GM19397 (cell line): ENCODE measurements around the gene RRP36.
"Not testable (repeated sequence)": the region's sequence is repeated elsewhere in the genome, so short reads cannot be mapped to it uniquely, and the experiment has no call there.

Source experiments
- ATAC-seq: cut with Tn5 transposase; IDR thresholded peaks from one replicate; pipeline ENCODE4 v1.9.1; 2021; ENCODE audit warnings: mild to moderate bottlenecking, moderate library complexity; ENCODE audit not compliant: unreplicated experiment

Gene RRP36

GRCh38 chr6:43021270-43022047, at the start of gene RRP36:
RRP36 (plus strand) TSS chr6:43021623; CDS start chr6:43021655, 32 bp downstream.
- ATAC-seq = peak; percentile 78

- ATAC-seq = no peak
Observed at GRCh38 chr6:42971746-42972327, 49.6 kb upstream of the RRP36 start.

- ATAC-seq = no peak
Observed at GRCh38 chr6:42973926-42974325, 47.5 kb upstream of the RRP36 start.

GRCh38 chr6:42974919-42975505, 46.4 kb upstream of the RRP36 start:
- no peak for ATAC-seq

GRCh38 chr6:42978487-42978838, 43.0 kb upstream of the RRP36 start:
- ATAC-seq = peak; percentile 18

GRCh38 chr6:42978839-42979522, 42.4 kb upstream of the RRP36 start, which contains the start of gene PEX6:
PEX6 (minus strand) TSS chr6:42979181; CDS start chr6:42979150, 31 bp downstream.
- ATAC-seq = peak; percentile 92

- ATAC-seq = no peak
Observed at GRCh38 chr6:42979523-42980177, 41.8 kb upstream of the RRP36 start.

GRCh38 chr6:42981836-42982235, 39.6 kb upstream of the RRP36 start:
- no peak for ATAC-seq

GRCh38 chr6:42984001-42984923, 37.2 kb upstream of the RRP36 start, which contains the start of gene PPP2R5D:
PPP2R5D (plus strand) TSS chr6:42984570; CDS start chr6:42984678, 108 bp downstream.
- peak; percentile 92 for ATAC-seq

GRCh38 chr6:42984924-42985475, 36.4 kb upstream of the RRP36 start:
- no peak for ATAC-seq

GRCh38 chr6:42987533-42988451, 33.6 kb upstream of the RRP36 start:
- ATAC-seq = no peak

- no peak for ATAC-seq
Observed at GRCh38 chr6:42988486-42989020, 32.9 kb upstream of the RRP36 start.

- no peak for ATAC-seq
Observed at GRCh38 chr6:42989923-42990322, 31.5 kb upstream of the RRP36 start.

GRCh38 chr6:42993445-42993844, 28.0 kb upstream of the RRP36 start:
- ATAC-seq = no peak

- no peak for ATAC-seq
Observed at GRCh38 chr6:42996513-42996912, 24.9 kb upstream of the RRP36 start.

GRCh38 chr6:42998205-42998604, 23.2 kb upstream of the RRP36 start:
- ATAC-seq = not testable (repeated sequence)

- ATAC-seq = no peak
Observed at GRCh38 chr6:43001843-43002242, 19.6 kb upstream of the RRP36 start.

- ATAC-seq = no peak
Observed at GRCh38 chr6:43005844-43006243, 15.6 kb upstream of the RRP36 start.
